ENCODE data around the gene TNFAIP3. TPM values are rescaled to one million over a fixed set of nuclear protein-coding genes. Genes with fewer than 3 reads are reported as not detected.

Gene TNFAIP3
- total RNA-seq, 1 donor = 19.9 TPM

- no peak for TF ChIP-seq CTCF (IDR thresholded peaks at IDR 0.05; ENCODE audit: insufficient read depth, low read length)
- H3K4me3 ChIP-seq (ENCODE audit: low read depth, low read length) = no peak overlapping the region
- DNase-seq (ENCODE audit: low read depth) = no peak
Measured at GRCh38 chr6:137928286-137928685, 61.2 kb downstream of the TNFAIP3 start.

- DNase-seq (ENCODE audit: low read depth) = no peak
- H3K4me3 ChIP-seq (ENCODE audit: low read depth, low read length) = no peak overlapping the region
- no peak for TF ChIP-seq CTCF (IDR thresholded peaks at IDR 0.05; ENCODE audit: insufficient read depth, low read length)
Measured at GRCh38 chr6:137931849-137932465, 64.9 kb downstream of the TNFAIP3 start.

Other genes with a start within 250 kb of the TNFAIP3 start
- gene PERP, start 240.2 kb downstream of the TNFAIP3 start, total RNA-seq (ENCODE audit: low replicate concordance) = 6.3 and 25.0 TPM in 2 replicates